ENCODE data around the gene RIPPLY2. TPM values are rescaled to one million over a fixed set of nuclear protein-coding genes. Genes with fewer than 3 reads are reported as not detected.
A peak's percentile ranks its signal among the peaks of the same experiment; 100 is the strongest.

Gene RIPPLY2
- total RNA-seq, 1 experiment from 2014 or later: 3.0 TPM

DNA sequence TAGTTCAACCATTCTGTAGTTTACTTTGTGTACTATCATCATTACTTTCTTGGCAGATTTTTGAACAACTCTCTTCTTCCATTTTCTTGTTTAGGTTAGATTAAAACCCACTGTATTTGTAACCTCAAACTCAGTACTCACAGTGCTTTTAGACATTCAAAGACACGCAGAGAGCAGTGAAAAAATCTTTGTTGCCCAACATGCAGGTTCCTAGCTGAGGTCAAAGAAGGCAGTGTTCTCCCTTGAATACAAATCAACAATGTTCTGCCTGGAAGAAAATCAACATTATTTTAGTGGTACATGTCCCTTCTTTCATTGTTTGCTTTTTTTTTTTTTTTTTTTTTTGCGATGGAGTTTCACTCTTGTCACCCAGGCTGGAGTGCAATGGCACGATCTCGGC is 17.5 kb downstream of the RIPPLY2 start:
- intact Hi-C loops (cut with micrococcal nuclease; ENCODE audit: unreplicated experiment): no loop called here
- no peak for TF ChIP-seq EZH2 (IDR thresholded peaks at IDR 0.05; ENCODE audit: borderline replicate concordance, low read depth, low read length, poor library complexity, severe bottlenecking)
- no peak for TF ChIP-seq CTCF (conservative IDR thresholded peaks at IDR 0.05; ENCODE audit: low read depth, low read length)
- Histone ChIP-seq H3K27ac (ENCODE audit: low read depth, low read length, poor library complexity, severe bottlenecking) (no peak overlapping the region), H3K9me3 (ENCODE audit: low read depth, low read length, poor library complexity, severe bottlenecking) (peaks cover 9% of the 10 kb centered on the region), H3K4me1 (ENCODE audit: insufficient read depth, low read length, poor library complexity, severe bottlenecking) (no peaks in the 10 kb centered on the region), H3K4me3 (ENCODE audit: low read depth, low read length, poor library complexity, severe bottlenecking) (no peak overlapping the region), H3K27me3 (replicated peaks; ENCODE audit: insufficient read depth, low read depth, low read length, poor library complexity) (no peaks in the 10 kb centered on the region), H3K36me3 (ENCODE audit: insufficient read depth, low read length, poor library complexity, severe bottlenecking) (peaks cover 12% of the 10 kb centered on the region)
- POLR2A ChIA-PET (ENCODE audit: low non-redundant PET): no interaction called here
- DNase-seq (ENCODE audit: low spot score): no peak
- CTCF ChIA-PET: no interaction called here
- BruUV-seq (replicated peaks): no TSS peak

DNA sequence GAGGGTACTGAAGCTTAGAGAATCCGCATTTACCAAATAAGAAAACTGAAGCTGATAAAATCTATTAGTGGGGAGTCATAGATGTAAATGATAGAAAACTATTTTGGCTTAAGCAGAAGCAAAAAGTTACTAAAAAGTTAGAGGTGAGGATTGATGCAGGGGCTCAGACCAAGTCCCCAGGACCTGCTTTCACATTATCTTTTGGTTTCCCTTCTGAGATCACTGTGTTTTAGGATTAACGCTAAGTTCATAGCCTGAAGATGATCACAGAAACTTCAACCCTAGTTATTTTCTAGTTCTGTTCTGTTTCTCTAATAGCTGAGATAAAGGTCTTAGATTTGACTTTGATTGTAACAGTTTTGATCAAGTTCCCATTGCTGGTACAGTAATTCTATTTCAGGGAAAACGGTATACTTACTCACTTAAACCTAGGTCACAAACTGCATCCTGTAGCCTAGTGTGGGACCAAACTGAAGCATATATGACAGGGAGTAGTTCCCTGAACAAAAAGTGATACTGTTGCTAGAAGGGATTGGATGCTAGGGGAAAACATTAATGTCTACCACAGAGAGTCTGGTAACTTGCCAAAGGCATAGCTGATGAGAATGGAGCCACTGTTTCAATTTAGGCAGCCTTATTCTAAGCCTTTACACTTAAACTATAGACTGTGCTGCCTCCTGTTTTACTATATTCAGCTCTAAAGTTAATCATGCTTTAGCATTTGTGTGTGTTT is 19.4 kb downstream of the RIPPLY2 start:
- ChIA-PET CTCF (no interaction called here), POLR2A (ENCODE audit: low non-redundant PET) (no interaction called here)
- Histone ChIP-seq H3K36me3 (ENCODE audit: insufficient read depth, low read length, poor library complexity, severe bottlenecking) (peaks cover 2% of the 10 kb centered on the region), H3K9me3 (ENCODE audit: low read depth, low read length, poor library complexity, severe bottlenecking) (peaks cover 5% of the 10 kb centered on the region), H3K4me3 (ENCODE audit: low read depth, low read length, poor library complexity, severe bottlenecking) (no peak overlapping the region), H3K27me3 (replicated peaks; ENCODE audit: insufficient read depth, low read depth, low read length, poor library complexity) (no peaks in the 10 kb centered on the region), H3K27ac (ENCODE audit: low read depth, low read length, poor library complexity, severe bottlenecking) (no peak overlapping the region), H3K4me1 (ENCODE audit: insufficient read depth, low read length, poor library complexity, severe bottlenecking) (peaks cover under 1% of the 10 kb centered on the region)
- intact Hi-C loops (cut with micrococcal nuclease; ENCODE audit: unreplicated experiment): no loop called here
- no TSS peak for BruUV-seq (replicated peaks)
- no peak for TF ChIP-seq CTCF (conservative IDR thresholded peaks at IDR 0.05; ENCODE audit: low read depth, low read length)
- no peak for TF ChIP-seq EZH2 (IDR thresholded peaks at IDR 0.05; ENCODE audit: borderline replicate concordance, low read depth, low read length, poor library complexity, severe bottlenecking)
- DNase-seq (ENCODE audit: low spot score): peak; percentile 17

DNA sequence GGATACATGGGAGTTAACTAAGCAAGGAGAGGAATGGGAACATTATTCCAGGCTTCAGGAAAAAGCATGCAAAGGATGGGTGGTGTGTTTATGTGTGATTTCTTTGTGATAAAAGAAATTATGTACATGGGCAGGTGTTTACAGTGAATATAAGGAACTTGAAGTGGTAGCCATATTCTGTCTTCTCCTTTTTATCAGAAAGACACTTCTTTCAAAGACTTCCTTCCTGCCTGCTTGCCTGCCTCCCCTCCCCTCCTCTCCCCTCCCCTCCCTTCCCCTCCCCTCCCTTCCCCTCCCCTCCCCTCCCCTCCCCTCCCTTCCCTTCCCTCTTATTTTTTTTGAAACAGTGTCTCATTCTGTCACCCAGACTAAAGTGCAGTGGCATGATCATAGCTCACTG is 20.7 kb downstream of the RIPPLY2 start:
- TF ChIP-seq EZH2 (IDR thresholded peaks at IDR 0.05; ENCODE audit: borderline replicate concordance, low read depth, low read length, poor library complexity, severe bottlenecking) (no peak), CTCF (conservative IDR thresholded peaks at IDR 0.05; ENCODE audit: low read depth, low read length) (no peak)
- no peaks in the 10 kb centered on the region for H3K36me3 ChIP-seq (ENCODE audit: insufficient read depth, low read length, poor library complexity, severe bottlenecking)
- no peak overlapping the region for H3K27ac ChIP-seq (ENCODE audit: low read depth, low read length, poor library complexity, severe bottlenecking)
- POLR2A ChIA-PET (ENCODE audit: low non-redundant PET): no interaction called here
- CTCF ChIA-PET: no interaction called here
- H3K4me1 ChIP-seq (ENCODE audit: insufficient read depth, low read length, poor library complexity, severe bottlenecking): peaks cover 3% of the 10 kb centered on the region
- no peaks in the 10 kb centered on the region for H3K9me3 ChIP-seq (ENCODE audit: low read depth, low read length, poor library complexity, severe bottlenecking)
- DNase-seq (ENCODE audit: low spot score): no peak
- H3K27me3 ChIP-seq (replicated peaks; ENCODE audit: insufficient read depth, low read depth, low read length, poor library complexity): no peaks in the 10 kb centered on the region
- intact Hi-C loops (cut with micrococcal nuclease; ENCODE audit: unreplicated experiment): no loop called here
- no peak overlapping the region for H3K4me3 ChIP-seq (ENCODE audit: low read depth, low read length, poor library complexity, severe bottlenecking)
- BruUV-seq (replicated peaks): no TSS peak
